ENCODE measurements around the gene SLX4IP.

The SLX4IP gene

GRCh38 chr20:10559266-10559665, 124.2 kb downstream of the SLX4IP start:
- no peak overlapping the region for H2AFZ ChIP-seq (ENCODE audit: low read depth, low read length)
- no peaks in the 10 kb centered on the region for H3K79me2 ChIP-seq (ENCODE audit: low read length)
- no peaks in the 10 kb centered on the region for H3K27me3 ChIP-seq (ENCODE audit: low read depth, low read length)
- H3K4me2 ChIP-seq (ENCODE audit: low read length): no peak overlapping the region
- H3K9ac ChIP-seq (ENCODE audit: low read length): no peak overlapping the region
- H3K27ac ChIP-seq (ENCODE audit: low read length): no peak overlapping the region
- TF ChIP-seq EZH2phosphoT487 (IDR thresholded peaks at IDR 0.05; ENCODE audit: low read depth): no peak
- TF ChIP-seq CTCF (IDR thresholded peaks at IDR 0.05; ENCODE audit: low read depth, low read length): no peak
- peaks cover 3% of the 10 kb centered on the region for H3K36me3 ChIP-seq (replicated peaks; ENCODE audit: low read depth, low read length)
- no peaks in the 10 kb centered on the region for H4K20me1 ChIP-seq (ENCODE audit: insufficient read depth, low read length)
- no peaks in the 10 kb centered on the region for H3K4me1 ChIP-seq (ENCODE audit: low read length)
- no peak overlapping the region for H3K4me3 ChIP-seq (ENCODE audit: low read length)
- no peaks in the 10 kb centered on the region for H3K9me3 ChIP-seq (ENCODE audit: insufficient read depth, low read length)

GRCh38 chr20:10560686-10561085, 125.6 kb downstream of the SLX4IP start:
- Histone ChIP-seq H3K36me3 (replicated peaks; ENCODE audit: low read depth, low read length) (peaks cover 3% of the 10 kb centered on the region), H3K27ac (ENCODE audit: low read length) (no peak overlapping the region), H3K27me3 (ENCODE audit: low read depth, low read length) (no peaks in the 10 kb centered on the region), H3K4me1 (ENCODE audit: low read length) (no peaks in the 10 kb centered on the region), H2AFZ (ENCODE audit: low read depth, low read length) (no peak overlapping the region), H3K9ac (ENCODE audit: low read length) (no peak overlapping the region), H3K4me3 (ENCODE audit: low read length) (no peak overlapping the region), H3K9me3 (ENCODE audit: insufficient read depth, low read length) (no peaks in the 10 kb centered on the region), H3K79me2 (ENCODE audit: low read length) (no peaks in the 10 kb centered on the region), H4K20me1 (ENCODE audit: insufficient read depth, low read length) (no peaks in the 10 kb centered on the region), H3K4me2 (ENCODE audit: low read length) (no peak overlapping the region)
- TF ChIP-seq CTCF (IDR thresholded peaks at IDR 0.05; ENCODE audit: low read depth, low read length): no peak
- TF ChIP-seq EZH2phosphoT487 (IDR thresholded peaks at IDR 0.05; ENCODE audit: low read depth): no peak

- TF ChIP-seq CTCF (IDR thresholded peaks at IDR 0.05; ENCODE audit: low read depth, low read length) (no peak), EZH2phosphoT487 (IDR thresholded peaks at IDR 0.05; ENCODE audit: low read depth) (no peak)
- Histone ChIP-seq H3K27ac (ENCODE audit: low read length) (no peak overlapping the region), H3K4me2 (ENCODE audit: low read length) (no peak overlapping the region), H4K20me1 (ENCODE audit: insufficient read depth, low read length) (no peaks in the 10 kb centered on the region), H3K79me2 (ENCODE audit: low read length) (no peaks in the 10 kb centered on the region), H3K27me3 (ENCODE audit: low read depth, low read length) (no peaks in the 10 kb centered on the region), H2AFZ (ENCODE audit: low read depth, low read length) (no peak overlapping the region), H3K9ac (ENCODE audit: low read length) (no peak overlapping the region), H3K9me3 (ENCODE audit: insufficient read depth, low read length) (no peaks in the 10 kb centered on the region), H3K4me1 (ENCODE audit: low read length) (no peaks in the 10 kb centered on the region), H3K4me3 (ENCODE audit: low read length) (no peak overlapping the region), H3K36me3 (replicated peaks; ENCODE audit: low read depth, low read length) (peaks cover 3% of the 10 kb centered on the region)
Measured at GRCh38 chr20:10561302-10561701, 126.2 kb downstream of the SLX4IP start.

GRCh38 chr20:10562899-10563298, 127.8 kb downstream of the SLX4IP start:
- H3K4me2 ChIP-seq (ENCODE audit: low read length): no peak overlapping the region
- H3K27ac ChIP-seq (ENCODE audit: low read length): no peak overlapping the region
- H3K4me3 ChIP-seq (ENCODE audit: low read length): no peak overlapping the region
- H3K9me3 ChIP-seq (ENCODE audit: insufficient read depth, low read length): no peaks in the 10 kb centered on the region
- H3K27me3 ChIP-seq (ENCODE audit: low read depth, low read length): no peaks in the 10 kb centered on the region
- H3K4me1 ChIP-seq (ENCODE audit: low read length): no peaks in the 10 kb centered on the region
- H2AFZ ChIP-seq (ENCODE audit: low read depth, low read length): no peak overlapping the region
- H3K79me2 ChIP-seq (ENCODE audit: low read length): no peaks in the 10 kb centered on the region
- no peak for TF ChIP-seq CTCF (IDR thresholded peaks at IDR 0.05; ENCODE audit: low read depth, low read length)
- no peak overlapping the region for H3K9ac ChIP-seq (ENCODE audit: low read length)
- peaks cover 3% of the 10 kb centered on the region for H3K36me3 ChIP-seq (replicated peaks; ENCODE audit: low read depth, low read length)
- no peaks in the 10 kb centered on the region for H4K20me1 ChIP-seq (ENCODE audit: insufficient read depth, low read length)
